ENCODE results near the gene TM9SF3.

The TM9SF3 gene

GRCh38 chr10:96600337-96600736, 13.5 kb upstream of the TM9SF3 start:
- Histone ChIP-seq H3K4me1 (ENCODE audit: insufficient read depth, insufficient read length) (no peaks in the 10 kb centered on the region), H3K27me3 (ENCODE audit: insufficient read depth, insufficient read length) (no peaks in the 10 kb centered on the region), H3K9ac (ENCODE audit: insufficient read length, low read depth) (no peak overlapping the region), H3K36me3 (ENCODE audit: insufficient read depth, insufficient read length, low read length) (no peaks in the 10 kb centered on the region), H3K4me3 (ENCODE audit: insufficient read length, low read depth) (no peak overlapping the region), H3K9me3 (ENCODE audit: insufficient read depth, low read length) (no peaks in the 10 kb centered on the region)
- no peak for DNase-seq (ENCODE audit: low read depth, low spot score)
- TF ChIP-seq SUZ12 (IDR thresholded peaks at IDR 0.05; ENCODE audit: extremely low read depth, insufficient read depth, insufficient read length) (no peak), ZNF274 (IDR thresholded peaks at IDR 0.05; ENCODE audit: low read depth, low read length) (no peak), YY1 (IDR thresholded peaks at IDR 0.05; ENCODE audit: insufficient read depth, insufficient read length) (no peak)

GRCh38 chr10:96598846-96599245, 12.0 kb upstream of the TM9SF3 start:
- TF ChIP-seq YY1 (IDR thresholded peaks at IDR 0.05; ENCODE audit: insufficient read depth, insufficient read length) (no peak), ZNF274 (IDR thresholded peaks at IDR 0.05; ENCODE audit: low read depth, low read length) (no peak), SUZ12 (IDR thresholded peaks at IDR 0.05; ENCODE audit: extremely low read depth, insufficient read depth, insufficient read length) (no peak)
- Histone ChIP-seq H3K4me1 (ENCODE audit: insufficient read depth, insufficient read length) (no peaks in the 10 kb centered on the region), H3K4me3 (ENCODE audit: insufficient read length, low read depth) (no peak overlapping the region), H3K36me3 (ENCODE audit: insufficient read depth, insufficient read length, low read length) (no peaks in the 10 kb centered on the region), H3K9me3 (ENCODE audit: insufficient read depth, low read length) (peaks cover 9% of the 10 kb centered on the region; the same call in 1 of the 2 replicates), H3K27me3 (ENCODE audit: insufficient read depth, insufficient read length) (no peaks in the 10 kb centered on the region), H3K9ac (ENCODE audit: insufficient read length, low read depth) (no peak overlapping the region)
- no peak for DNase-seq (ENCODE audit: low read depth, low spot score)

DNA sequence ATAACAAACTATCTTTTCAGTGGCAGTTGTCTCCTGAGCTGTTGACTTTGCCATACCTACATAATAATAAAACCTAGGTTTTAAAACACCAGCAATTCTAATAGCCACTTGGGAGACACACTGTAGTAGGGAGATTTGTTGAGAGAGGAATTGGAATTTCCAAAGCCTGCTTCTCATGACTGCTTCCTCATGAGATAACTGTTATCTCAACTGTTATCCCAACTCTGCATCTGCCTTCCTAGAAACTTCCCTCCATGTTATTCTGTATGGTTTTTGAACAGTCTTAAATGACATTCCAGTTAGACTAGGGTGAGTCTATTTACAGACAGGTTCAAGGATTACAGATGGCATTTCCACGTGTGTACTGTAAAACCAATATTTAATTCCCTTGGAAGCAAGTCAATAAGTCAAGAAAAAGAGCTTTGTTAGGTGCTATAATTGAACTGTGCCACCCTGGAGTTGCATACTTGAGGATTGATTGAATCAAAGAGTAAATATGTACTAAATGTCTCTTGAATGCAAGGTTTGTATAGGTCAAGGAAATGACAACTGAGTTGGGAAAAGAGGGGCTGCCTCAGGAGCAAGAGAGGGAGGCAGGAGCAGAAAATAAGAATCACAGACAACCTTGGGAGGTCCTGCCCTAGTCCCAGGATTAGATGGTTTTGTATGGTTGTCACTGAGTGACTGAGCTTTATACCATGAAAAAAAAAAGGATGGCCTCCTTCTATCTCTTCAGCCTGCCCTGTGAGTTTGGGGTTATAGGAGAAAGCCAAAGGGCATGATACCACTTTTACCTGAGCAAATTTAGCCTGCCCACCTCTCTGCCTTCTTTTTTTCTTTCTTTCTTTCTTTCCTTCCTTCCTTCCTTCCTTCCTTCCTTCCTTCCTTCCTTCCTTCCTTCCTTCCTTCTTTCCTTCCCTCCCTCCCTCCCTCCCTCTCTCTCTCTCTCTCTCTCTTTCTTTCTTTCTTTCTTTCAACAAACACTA, 9.9 kb upstream of the TM9SF3 start:
- no peaks in the 10 kb centered on the region for H3K4me1 ChIP-seq (ENCODE audit: insufficient read depth, insufficient read length)
- TF ChIP-seq ZNF274 (IDR thresholded peaks at IDR 0.05; ENCODE audit: low read depth, low read length) (no peak), SUZ12 (IDR thresholded peaks at IDR 0.05; ENCODE audit: extremely low read depth, insufficient read depth, insufficient read length) (no peak), YY1 (IDR thresholded peaks at IDR 0.05; ENCODE audit: insufficient read depth, insufficient read length) (no peak)
- H3K36me3 ChIP-seq (ENCODE audit: insufficient read depth, insufficient read length, low read length), result no peaks in the 10 kb centered on the region
- H3K9ac ChIP-seq (ENCODE audit: insufficient read length, low read depth), result no peak overlapping the region
- no peak overlapping the region for H3K4me3 ChIP-seq (ENCODE audit: insufficient read length, low read depth)
- no peaks in the 10 kb centered on the region for H3K27me3 ChIP-seq (ENCODE audit: insufficient read depth, insufficient read length)
- no peak for DNase-seq (ENCODE audit: low read depth, low spot score)
- H3K9me3 ChIP-seq (ENCODE audit: insufficient read depth, low read length), result peaks cover 17% of the 10 kb centered on the region

- peaks cover 17% of the 10 kb centered on the region for H3K9me3 ChIP-seq (ENCODE audit: insufficient read depth, low read length)
- no peaks in the 10 kb centered on the region for H3K4me1 ChIP-seq (ENCODE audit: insufficient read depth, insufficient read length)
- no peaks in the 10 kb centered on the region for H3K27me3 ChIP-seq (ENCODE audit: insufficient read depth, insufficient read length)
- no peak overlapping the region for H3K4me3 ChIP-seq (ENCODE audit: insufficient read length, low read depth)
- no peak for DNase-seq (ENCODE audit: low read depth, low spot score)
- no peak overlapping the region for H3K9ac ChIP-seq (ENCODE audit: insufficient read length, low read depth)
- no peaks in the 10 kb centered on the region for H3K36me3 ChIP-seq (ENCODE audit: insufficient read depth, insufficient read length, low read length)
- no peak for TF ChIP-seq ZNF274 (IDR thresholded peaks at IDR 0.05; ENCODE audit: low read depth, low read length)
- TF ChIP-seq YY1 (IDR thresholded peaks at IDR 0.05; ENCODE audit: insufficient read depth, insufficient read length), result no peak
- TF ChIP-seq SUZ12 (IDR thresholded peaks at IDR 0.05; ENCODE audit: extremely low read depth, insufficient read depth, insufficient read length), result no peak
Observed at GRCh38 chr10:96595741-96596140, 8.9 kb upstream of the TM9SF3 start.

- Histone ChIP-seq H3K36me3 (ENCODE audit: insufficient read depth, insufficient read length, low read length) (no peaks in the 10 kb centered on the region), H3K27me3 (ENCODE audit: insufficient read depth, insufficient read length) (no peaks in the 10 kb centered on the region), H3K4me1 (ENCODE audit: insufficient read depth, insufficient read length) (peaks cover 2% of the 10 kb centered on the region), H3K9me3 (ENCODE audit: insufficient read depth, low read length) (peaks cover 17% of the 10 kb centered on the region), H3K4me3 (ENCODE audit: insufficient read length, low read depth) (no peak overlapping the region), H3K9ac (ENCODE audit: insufficient read length, low read depth) (no peak overlapping the region)
- TF ChIP-seq SUZ12 (IDR thresholded peaks at IDR 0.05; ENCODE audit: extremely low read depth, insufficient read depth, insufficient read length) (no peak), ZNF274 (IDR thresholded peaks at IDR 0.05; ENCODE audit: low read depth, low read length) (no peak), YY1 (IDR thresholded peaks at IDR 0.05; ENCODE audit: insufficient read depth, insufficient read length) (no peak)
- DNase-seq (ENCODE audit: low read depth, low spot score), result no peak
Observed at GRCh38 chr10:96591946-96592345, 5.1 kb upstream of the TM9SF3 start.

- Histone ChIP-seq H3K36me3 (ENCODE audit: insufficient read depth, insufficient read length, low read length) (no peaks in the 10 kb centered on the region), H3K9me3 (ENCODE audit: insufficient read depth, low read length) (peaks cover 7% of the 10 kb centered on the region), H3K4me1 (ENCODE audit: insufficient read depth, insufficient read length) (peaks cover 2% of the 10 kb centered on the region), H3K9ac (ENCODE audit: insufficient read length, low read depth) (no peak overlapping the region), H3K4me3 (ENCODE audit: insufficient read length, low read depth) (no peak overlapping the region), H3K27me3 (ENCODE audit: insufficient read depth, insufficient read length) (no peaks in the 10 kb centered on the region)
- no peak for TF ChIP-seq ZNF274 (IDR thresholded peaks at IDR 0.05; ENCODE audit: low read depth, low read length)
- TF ChIP-seq YY1 (IDR thresholded peaks at IDR 0.05; ENCODE audit: insufficient read depth, insufficient read length), result no peak
- no peak for TF ChIP-seq SUZ12 (IDR thresholded peaks at IDR 0.05; ENCODE audit: extremely low read depth, insufficient read depth, insufficient read length)
- DNase-seq (ENCODE audit: low read depth, low spot score), result no peak
Observed at GRCh38 chr10:96588616-96589419, 2.0 kb upstream of the TM9SF3 start.

Data from NT2/D1 (cell line).